IMR-90 (cell line): ENCODE results near the gene ADGRG3. TPM values are rescaled to one million over a fixed set of nuclear protein-coding genes. Genes with fewer than 3 reads are reported as not detected.

Experiments used
- ATAC-seq: fragments of 200-7000 bp; cut with Tn5 transposase; 2 replicates; pipeline ENCODE4 v1.9.1; 2020; ENCODE audit warnings: low read depth, mild to moderate bottlenecking, moderate library complexity
- BruUV-seq: library from RNA; stranded (reverse); fragments of 400-500 nt; replicated peaks from 2 replicates; lab custom pipeline; 2021; lab: Mats Ljungman, UMichigan
- CTCF ChIA-PET: fragments of 300-600 bp; formaldehyde crosslinking; extraction: SDS; loops from one replicate; lab custom pipeline; 2021; ENCODE audit warnings: antibody characterized with exemption; lab: Yijun Ruan, JAX
- POLR2A ChIA-PET: fragments of 300-600 bp; sonication (Branson Sonifier 250); formaldehyde crosslinking; loops from one replicate; lab custom pipeline; 2022; ENCODE audit warnings: antibody characterized with exemption; ENCODE audit not compliant: unreplicated experiment; lab: Charles Lee
- DNase-seq: peaks from one replicate; pipeline ENCODE4 v3.0.0; 2013
- H2AFZ ChIP-seq: replicated peaks from 2 replicates; pipeline ENCODE3; 2013; ENCODE audit warnings: low read length, mild to moderate bottlenecking; ENCODE audit not compliant: poor library complexity
- H2AK5ac ChIP-seq: 2 replicates; pipeline ENCODE4 v1.6.1; 2013; ENCODE audit warnings: low read depth, low read length, inconsistent platforms
- H2AK9ac ChIP-seq: replicated peaks from 2 replicates; pipeline ENCODE3; 2013; ENCODE audit warnings: mild to moderate bottlenecking, low read depth, low read length, moderate library complexity; ENCODE audit not compliant: poor library complexity
- H2BK120ac ChIP-seq: 2 replicates; pipeline ENCODE4 v1.6.1; 2013; ENCODE audit warnings: low read depth, low read length, inconsistent platforms
- H2BK15ac ChIP-seq: 3 replicates; pipeline ENCODE4 v1.6.1; 2013; ENCODE audit warnings: low read depth, low read length, inconsistent platforms
- H2BK20ac ChIP-seq: 2 replicates; pipeline ENCODE4 v1.6.1; 2013; ENCODE audit warnings: low read depth, mild to moderate bottlenecking, inconsistent platforms, low read length, moderate library complexity
- H2BK5ac ChIP-seq: 2 replicates; pipeline ENCODE4 v1.6.1; 2013; ENCODE audit warnings: mild to moderate bottlenecking, low read depth, low read length, inconsistent platforms; ENCODE audit not compliant: poor library complexity, severe bottlenecking
- H3K14ac ChIP-seq: replicated peaks from 2 replicates; pipeline ENCODE4 v1.6.1; 2013; ENCODE audit warnings: low read depth, low read length, inconsistent platforms
- H3K18ac ChIP-seq: 2 replicates; pipeline ENCODE4 v1.6.1; 2013; ENCODE audit warnings: low read depth, low read length, control low read depth
- H3K23ac ChIP-seq: 2 replicates; pipeline ENCODE4 v1.6.1; 2013; ENCODE audit warnings: low read depth, low read length, inconsistent platforms
- H3K27ac ChIP-seq: 2 replicates; pipeline ENCODE4 v1.5.1; 2013; ENCODE audit warnings: mild to moderate bottlenecking, control low read depth, low read length; ENCODE audit not compliant: insufficient read depth
- H3K27me3 ChIP-seq: 2 replicates; pipeline ENCODE4 v1.6.1; 2013; ENCODE audit warnings: low read length; ENCODE audit not compliant: control insufficient read depth, insufficient read depth
- H3K36me3 ChIP-seq: 2 replicates; pipeline ENCODE4 v1.6.1; 2013; ENCODE audit warnings: low read length, mixed read lengths; ENCODE audit not compliant: control insufficient read depth, insufficient read depth
- H3K4ac ChIP-seq: 2 replicates; pipeline ENCODE4 v1.6.1; 2013; ENCODE audit warnings: low read depth, low read length, inconsistent platforms
- H3K4me1 ChIP-seq: 2 replicates; pipeline ENCODE4 v1.6.1; 2013; ENCODE audit warnings: low read length, mixed read lengths; ENCODE audit not compliant: control insufficient read depth, insufficient read depth
- H3K4me2 ChIP-seq: 2 replicates; pipeline ENCODE4 v1.6.1; 2013; ENCODE audit warnings: low read depth, mild to moderate bottlenecking, control low read depth, low read length, moderate library complexity
- H3K4me3 ChIP-seq: 2 replicates; pipeline ENCODE4 v1.5.1; 2013; ENCODE audit warnings: low read depth, mild to moderate bottlenecking, control low read depth, low read length, moderate library complexity; ENCODE audit not compliant: insufficient read depth
- H3K56ac ChIP-seq: 2 replicates; pipeline ENCODE4 v1.6.1; 2013; ENCODE audit warnings: low read length, inconsistent platforms; ENCODE audit not compliant: insufficient read depth; ENCODE audit errors: extremely low read depth
- H3K79me1 ChIP-seq, 2 experiments: 2 replicates each; pipeline ENCODE4 v1.6.1; 2013; ENCODE audit warnings: low read length in 2 of 2, inconsistent platforms in 1 of 2, low read depth in 1 of 2
- H3K9ac ChIP-seq: 2 replicates; pipeline ENCODE4 v1.6.1; 2013; ENCODE audit warnings: low read depth, low read length, control low read depth
- H3K9me1 ChIP-seq: 2 replicates; pipeline ENCODE4 v1.6.1; 2013; ENCODE audit warnings: low read length, inconsistent platforms; ENCODE audit not compliant: insufficient read depth
- H3K9me3 ChIP-seq: 2 replicates; pipeline ENCODE4 v1.6.1; 2013; ENCODE audit warnings: low read length; ENCODE audit not compliant: control insufficient read depth, insufficient read depth
- H4K20me1 ChIP-seq: 2 replicates; pipeline ENCODE4 v1.6.1; 2013; ENCODE audit warnings: low read length, inconsistent platforms; ENCODE audit not compliant: insufficient read depth
- H4K5ac ChIP-seq: 2 replicates; pipeline ENCODE4 v1.6.1; 2013; ENCODE audit warnings: mild to moderate bottlenecking, low read depth, low read length, control low read depth
- H4K8ac ChIP-seq, 2 experiments: 2 replicates each; pipeline ENCODE4 v1.6.1; 2013; ENCODE audit warnings: low read depth in 2 of 2, low read length in 2 of 2, control low read depth in 1 of 2, inconsistent platforms in 1 of 2
- H4K91ac ChIP-seq: 2 replicates; pipeline ENCODE4 v1.6.1; 2013; ENCODE audit warnings: low read depth, low read length, inconsistent platforms; ENCODE audit not compliant: insufficient read depth
- CTCF ChIP-seq: conservative IDR thresholded peaks from 2 replicates; pipeline ENCODE4 v1.5.1; 2012; ENCODE audit warnings: mild to moderate bottlenecking, low read depth, low read length, improper control_type of control experiment
- FOS ChIP-seq: fragments of 150-350 bp; IDR thresholded peaks from 2 replicates; pipeline ENCODE4 v1.6.1; 2016; ENCODE audit warnings: low read depth, low read length
- MAFK ChIP-seq: IDR thresholded peaks from 2 replicates; pipeline ENCODE4 v1.6.1; 2012; ENCODE audit warnings: low read depth, low read length, improper control_type of control experiment
- NFE2L2 ChIP-seq: fragments of 150-350 bp; IDR thresholded peaks from 2 replicates; pipeline ENCODE4 v1.6.1; 2016; ENCODE audit warnings: low read depth, mild to moderate bottlenecking, low read length
- POLR2A ChIP-seq: IDR thresholded peaks from 2 replicates; pipeline ENCODE4 v1.6.1; 2012; ENCODE audit warnings: mild to moderate bottlenecking, low read depth, low read length
- RAD21 ChIP-seq: IDR thresholded peaks from 2 replicates; pipeline ENCODE4 v1.6.1; 2012; ENCODE audit warnings: low read length, improper control_type of control experiment
- SMC3 ChIP-seq: fragments of 150-350 bp; IDR thresholded peaks from 2 replicates; pipeline ENCODE4 v1.6.1; 2016; ENCODE audit warnings: low read depth, mild to moderate bottlenecking, antibody characterized with exemption, low read length, moderate library complexity
- WGBS, 2 experiments: methylation state at CpG; one replicate each; pipeline versions ENCODE4 v1.1.5 to v1.1.7; 2013; ENCODE audit warnings: missing lambda C conversion rate in 2 of 2; ENCODE audit not compliant: insufficient read length in 1 of 2; ENCODE audit errors: extremely low coverage in 2 of 2; 5-methylcytosine and 5-hydroxymethylcytosine counted together
- dilution Hi-C: fragments of 300-500 bp; cut with HindIII; formaldehyde crosslinking; loops from one replicate; pipeline ENCODE4 v1.14.3; 2018; ENCODE audit warnings: low sequenced_read_pairs; ENCODE audit not compliant: unreplicated experiment
- in situ Hi-C: fragments of 300-500 bp; cut with MboI; formaldehyde crosslinking; loops from 3 replicates; pipeline ENCODE4 v1.14.3; 2019; ENCODE audit warnings: low sequenced_read_pairs, inconsistent platforms, mixed read lengths
- intact Hi-C: fragments of 100-400 bp; cut with micrococcal nuclease; formaldehyde crosslinking; loops from 2 replicates; pipeline ENCODE4 v1.10.0; 2022
- polyA plus RNA-seq, 3 experiments: library from polyadenylated mRNA; depleted of rRNA; stranded (reverse); fragments of >200 nt; gene quantifications; 2 replicates each; pipeline ENCODE4 v1.2.3, GENCODE V29; 2012; ENCODE audit warnings: low replicate concordance in 1 of 3
- total RNA-seq: library from RNA; depleted of rRNA; stranded (reverse); fragments of >200 nt; gene quantifications from 2 replicates; pipeline ENCODE4 v1.2.3, GENCODE V29; 2012

The ADGRG3 gene
- total and polyA plus RNA-seq, 2 of the 4 experiments (the other 2 are of a cell fraction) = not detected

- Histone ChIP-seq H2AK9ac (no peak overlapping the region), H3K56ac (no peak overlapping the region), H2AFZ (no peak overlapping the region), H2AK5ac (no peak overlapping the region), H3K23ac (no peak overlapping the region), H3K27me3 (no peaks in the 10 kb centered on the region), H3K4me2 (no peak overlapping the region), H3K14ac (no peak overlapping the region), H3K9ac (no peak overlapping the region), H2BK15ac (no peak overlapping the region), H3K9me1 (peaks cover 3% of the 10 kb centered on the region; the same call in 1 of the 2 replicates), H3K79me1 (peaks cover 0 to 22% of the 10 kb centered on the region in 2 experiments; a peak in 2 of 4 replicates), H4K20me1 (no peaks in the 10 kb centered on the region), H3K4ac (no peak overlapping the region), H3K36me3 (no peaks in the 10 kb centered on the region), H2BK20ac (no peak overlapping the region), H2BK120ac (no peak overlapping the region), H3K4me3 (no peak overlapping the region), H3K27ac (no peak overlapping the region), H4K5ac (no peak overlapping the region), H2BK5ac (no peak overlapping the region), H3K9me3 (no peaks in the 10 kb centered on the region), H4K91ac (no peak overlapping the region), H3K18ac (no peak overlapping the region), H3K4me1 (peaks cover 10% of the 10 kb centered on the region), H4K8ac (no peak overlapping the region)
- POLR2A ChIA-PET = no interaction called here
- TF ChIP-seq NFE2L2 (no peak), MAFK (no peak), RAD21 (no peak), FOS (no peak), POLR2A (no peak), SMC3 (no peak), CTCF (no peak)
- ATAC-seq (no peak), DNase-seq (no peak)
- in situ Hi-C loops = no loop called here
- dilution Hi-C loops = no loop called here
- CTCF ChIA-PET = no interaction called here
- no TSS peak for BruUV-seq
- WGBS, 2 experiments = no CpG with 5 or more reads among the region's 2 CpGs
- intact Hi-C loops = no loop called here
These were observed 64.6 kb downstream of the ADGRG3 start for GRCh38 chr16:57732714-57733113.
